GM12878 (cell line): ENCODE measurements around the gene ZDHHC5. TPM values are rescaled to one million over a fixed set of nuclear protein-coding genes. Genes with fewer than 3 reads are reported as not detected.
A peak's percentile ranks its signal among the peaks of the same experiment; 100 is the strongest.

Experiments used
- ATAC-seq: fragments of 200-7000 bp; cut with Tn5 transposase; 3 replicates; pipeline ENCODE4 v1.9.1; 2020; ENCODE audit warnings: mild to moderate bottlenecking, moderate library complexity
- BruUV-seq: library from RNA; stranded (reverse); fragments of 400-500 nt; replicated peaks from 2 replicates; lab custom pipeline; 2021; lab: Mats Ljungman, UMichigan
- CTCF ChIA-PET: fragments of 300-600 bp; sonication (Branson Sonifier 250); formaldehyde crosslinking; extraction: SDS; loops from one replicate; lab custom pipeline; 2021; ENCODE audit warnings: inconsistent platforms; lab: Yijun Ruan, JAX
- POLR2A ChIA-PET: fragments of 350-600 bp; formaldehyde crosslinking; extraction: SDS; loops from one replicate; lab custom pipeline; 2021; ENCODE audit warnings: inconsistent platforms; lab: Charles Lee
- RAD21 ChIA-PET: fragments of 300-600 bp; sonication (Branson Sonifier 250); formaldehyde crosslinking; loops from one replicate; lab custom pipeline; 2023; ENCODE audit warnings: antibody characterized with exemption; ENCODE audit not compliant: unreplicated experiment; lab: Charles Lee
- SMC1A ChIA-PET: fragments of 300-600 bp; sonication (Branson Sonifier 250); formaldehyde crosslinking; loops from one replicate; lab custom pipeline; 2023; ENCODE audit not compliant: unreplicated experiment, uncharacterized antibody; lab: Charles Lee
- DNase-seq: peaks from one replicate; pipeline ENCODE4 v3.0.0-alpha.2; 2011; ENCODE audit warnings: low read depth, low spot score
- FAIRE-seq: peaks from 3 replicates; lab custom pipeline; 2011; peaks lifted over from hg19 to GRCh38; lab: Jason Lieb, UNC
- H2AFZ ChIP-seq: 2 replicates; pipeline ENCODE4 v1.6.0; 2011; ENCODE audit warnings: low read depth, low read length, control low read depth; ENCODE audit not compliant: control insufficient read depth
- H3K27ac ChIP-seq: 2 replicates; pipeline ENCODE4 v1.5.1; 2011; ENCODE audit warnings: control low read depth; ENCODE audit not compliant: control insufficient read depth, insufficient read depth
- H3K27me3 ChIP-seq, 2 experiments: replicated peaks in 1 of 2; 2 replicates each; pipeline versions ENCODE4 v1.6.0 to v1.6.1; 2011; ENCODE audit warnings: low read length in 1 of 2; ENCODE audit not compliant: control insufficient read depth in 2 of 2, insufficient read depth in 2 of 2
- H3K36me3 ChIP-seq, 2 experiments: 2 replicates each; pipeline ENCODE4 v1.5.1; 2011; ENCODE audit warnings: low read length in 1 of 2; ENCODE audit not compliant: control insufficient read depth in 2 of 2, insufficient read depth in 2 of 2
- H3K4me1 ChIP-seq: 2 replicates; pipeline ENCODE4 v1.6.1; 2011; ENCODE audit warnings: mild to moderate bottlenecking, low read length, moderate library complexity, mixed read lengths; ENCODE audit not compliant: control insufficient read depth, insufficient read depth
- H3K4me2 ChIP-seq: 2 replicates; pipeline ENCODE4 v1.6.0; 2011; ENCODE audit warnings: control low read depth; ENCODE audit not compliant: control insufficient read depth, insufficient read depth
- H3K4me3 ChIP-seq: fragments of 200-600 bp; sonication (generic); 2 replicates; pipeline ENCODE4 v1.5.1; 2016
- H3K79me2 ChIP-seq: 2 replicates; pipeline ENCODE4 v1.6.0; 2011; ENCODE audit warnings: low read length; ENCODE audit not compliant: control insufficient read depth, insufficient read depth
- H3K9ac ChIP-seq: 2 replicates; pipeline ENCODE4 v1.8.0; 2011; ENCODE audit warnings: low read length, control low read depth, mixed read lengths; ENCODE audit not compliant: control insufficient read depth, insufficient read depth
- H3K9me3 ChIP-seq: replicated peaks from 3 replicates; pipeline ENCODE4 v1.5.1; 2011; ENCODE audit warnings: mild to moderate bottlenecking, low read length; ENCODE audit not compliant: control insufficient read depth, insufficient read depth
- H4K20me1 ChIP-seq: 2 replicates; pipeline ENCODE4 v1.6.0; 2011; ENCODE audit not compliant: control insufficient read depth, insufficient read depth
- CTCF ChIP-seq, 3 experiments: IDR thresholded peaks in 2 of 3; conservative IDR thresholded peaks in 1 of 3; 2 replicates each; pipeline ENCODE4 v1.5.1; 2011; ENCODE audit warnings: low read depth in 3 of 3, low read length in 3 of 3, mild to moderate bottlenecking in 3 of 3, control low read depth in 2 of 3, moderate library complexity in 2 of 3, inconsistent platforms in 1 of 3, mixed read lengths in 1 of 3; ENCODE audit not compliant: control insufficient read depth in 2 of 3, insufficient read depth in 1 of 3; ENCODE audit errors: extremely low read depth in 1 of 3
- EED ChIP-seq: sonication (generic); IDR thresholded peaks from 2 replicates; pipeline ENCODE4 v1.6.1; 2016; ENCODE audit warnings: antibody characterized with exemption, low read depth
- MXI1 ChIP-seq: fragments of 150-350 bp; IDR thresholded peaks from 2 replicates; pipeline ENCODE4 v1.6.1; 2011; ENCODE audit warnings: low read depth, mild to moderate bottlenecking, inconsistent platforms, low read length, improper control_type of control experiment
- MYB ChIP-seq: fragments of 150-350 bp; IDR thresholded peaks from 2 replicates; pipeline ENCODE4 v1.6.1; 2014; ENCODE audit warnings: mild to moderate bottlenecking, low read depth, low read length, borderline replicate concordance
- RAD21 ChIP-seq: IDR thresholded peaks from 2 replicates; pipeline ENCODE4 v1.6.1; 2011; ENCODE audit warnings: mild to moderate bottlenecking, low read depth, low read length, moderate library complexity; ENCODE audit not compliant: insufficient read depth
- RB1 ChIP-seq: fragments of 450-650 bp; formaldehyde crosslinking; IDR thresholded peaks from 2 replicates; pipeline ENCODE4 v1.6.1; 2017; ENCODE audit warnings: mild to moderate bottlenecking, borderline replicate concordance
- TAF1 ChIP-seq: IDR thresholded peaks from 2 replicates; pipeline ENCODE4 v1.6.1; 2011; ENCODE audit warnings: mild to moderate bottlenecking, low read depth, low read length, borderline replicate concordance
- WGBS: methylation state at CpG from one replicate; pipeline ENCODE4 v1.1.6; 2016; ENCODE audit warnings: low lambda C conversion rate; ENCODE audit not compliant: insufficient replicate concordance, insufficient coverage; ENCODE audit errors: missing lambda C conversion rate; 5-methylcytosine and 5-hydroxymethylcytosine counted together
- in situ Hi-C: fragments of 300-500 bp; cut with MboI; formaldehyde crosslinking; loops from 9 replicates; pipeline ENCODE4 v1.14.3; 2018; ENCODE audit warnings: mixed read lengths
- intact Hi-C: fragments of 100-400 bp; cut with micrococcal nuclease; formaldehyde crosslinking; loops from one replicate; pipeline ENCODE4 v1.14.2; 2022; ENCODE audit not compliant: unreplicated experiment
- polyA plus RNA-seq, 11 experiments: library from polyadenylated mRNA; depleted of rRNA in 4 of 11; unstranded in 6 of 11; stranded (reverse) in 5 of 11; fragments of >200 nt; fragmentation: Nextera tagmentation in 4 of 11; fragmentation: Illumina TruSeq in 1 of 11; extraction: Ambion mirVana in 4 of 11; extraction: Trizol in 1 of 11; gene quantifications; 1 replicate in 1 of 11; 2 replicates in 10 of 11; pipeline versions ENCODE4 v1.2.1 to v1.2.3, GENCODE V29; 2011 to 2016; ENCODE audit warnings: inconsistent platforms in 2 of 11, missing spikeins in 2 of 11, low read depth in 1 of 11
- total RNA-seq, 4 experiments: library from RNA; depleted of rRNA in 3 of 4; stranded (reverse); fragments of >200 nt in 3 of 4; fragmentation: Illumina TruSeq in 1 of 4; extraction: Trizol in 1 of 4; gene quantifications; 2 replicates each; pipeline versions ENCODE4 v1.2.1 to v1.2.3, GENCODE V29; 2013 to 2021

ZDHHC5 gene
- total and polyA plus RNA-seq, 10 of the 15 experiments (the other 5 are each of a cell fraction or from before 2014, with no cell fraction given), result 3.9 to 61.3 (median 37.6) TPM

GRCh38 chr11:57674251-57674650 is 6.3 kb downstream of the ZDHHC5 start:
- peaks cover 5 to 25% of the 10 kb centered on the region in 2 experiments for H3K36me3 ChIP-seq
- no TSS peak for BruUV-seq
- TF ChIP-seq RB1 (no peak), MXI1 (no peak)
- H4K20me1 ChIP-seq, result peaks cover 7% of the 10 kb centered on the region; the same call in 1 of the 2 replicates
- peaks cover 4% of the 10 kb centered on the region for H3K4me1 ChIP-seq
- ChIA-PET POLR2A (interaction anchor here (0.6 to 0.9 kb wide), 2 partner anchors 14 to 160 kb away, joined by 3 to 4 read pairs; no protein-coding TSS in a partner anchor), RAD21 (interaction anchor here (0.6 to 3.3 kb wide), 4 partner anchors 36 to 902 kb away, joined by 3 to 11 read pairs (median 4); no protein-coding TSS in a partner anchor), CTCF (interaction anchor here (0.8 to 1.0 kb wide), 3 partner anchors 12 to 126 kb away, joined by 3 read pairs; no protein-coding TSS in a partner anchor), SMC1A (interaction anchor here (1.3 to 2.4 kb wide), 2 partner anchors 14 to 126 kb away, joined by 4 to 16 read pairs; no protein-coding TSS in a partner anchor)
- no peaks in the 10 kb centered on the region for H3K9me3 ChIP-seq
- no peak overlapping the region for H3K9ac ChIP-seq
- DNase-seq, result no peak
- no peak for ATAC-seq
- no peak for FAIRE-seq
- intact Hi-C loops (no loop called here), in situ Hi-C loops (no loop called here)
- peaks cover 80% of the 10 kb centered on the region for H3K79me2 ChIP-seq
- H3K27me3 ChIP-seq, result no peaks in the 10 kb centered on the region
- no peak overlapping the region for H2AFZ ChIP-seq
- H3K27ac ChIP-seq, result no peak overlapping the region
- peak overlapping the region; percentile 50 for H3K4me2 ChIP-seq
- H3K4me3 ChIP-seq, result no peak overlapping the region; the same call in 1 of the 2 replicates

GRCh38 chr11:57675176-57675941 is 7.4 kb downstream of the ZDHHC5 start:
- in situ Hi-C loops (no loop called here), intact Hi-C loops (no loop called here)
- no peak overlapping the region for H3K9ac ChIP-seq
- H3K4me1 ChIP-seq, result peaks cover 9% of the 10 kb centered on the region; the same call in 1 of the 2 replicates
- peaks cover 77% of the 10 kb centered on the region for H3K79me2 ChIP-seq
- H3K27me3 ChIP-seq, result no peaks in the 10 kb centered on the region
- DNase-seq (no peak), FAIRE-seq (no peak), ATAC-seq (peak; percentile 54)
- no TSS peak for BruUV-seq
- H4K20me1 ChIP-seq, result peaks cover 7% of the 10 kb centered on the region; the same call in 1 of the 2 replicates
- CTCF ChIA-PET, result interaction anchor here (0.9 to 3.5 kb wide), 9 partner anchors 10 to 149 kb away, joined by 3 to 22 read pairs (median 4); no protein-coding TSS in a partner anchor
- no peaks in the 10 kb centered on the region for H3K9me3 ChIP-seq
- POLR2A ChIA-PET, result interaction anchor here (0.6 to 1.2 kb wide), 3 partner anchors 17 to 89 kb away, joined by 3 to 5 read pairs (median 3); partner anchors contain the start of gene CLP1
- RAD21 ChIA-PET, result interaction anchor here (0.8 to 2.4 kb wide), 6 partner anchors 9 to 125 kb away, joined by 3 to 10 read pairs (median 3); partner anchors contain the start of gene SELENOH
- 0 out of 2 replicates have a peak overlapping the region, but pooled peaks have one; percentile 24 for H3K27ac ChIP-seq
- no peak overlapping the region for H2AFZ ChIP-seq
- TF ChIP-seq EED, result no peak
- TF ChIP-seq MYB, result no peak
- TF ChIP-seq RAD21, result 0 out of 2 replicates have a peak, but pooled peaks have one; percentile 15
- peak in 2 of 3 experiments; percentile 18 to 42; a peak in 2 of 6 replicates for TF ChIP-seq CTCF (IDR thresholded peaks at IDR 0.05 in 2 of 3, conservative IDR thresholded peaks at IDR 0.05 in 1 of 3; ENCODE audit: control insufficient read depth in 2 of 3, extremely low read depth in 1 of 3, insufficient read depth in 1 of 3, low read depth in 3 of 3, low read length in 3 of 3)
- no peak for TF ChIP-seq TAF1
- SMC1A ChIA-PET, result interaction anchor here (0.6 to 2.4 kb wide), 12 partner anchors 9 to 133 kb away, joined by 3 to 16 read pairs (median 4); no protein-coding TSS in a partner anchor
- 32% methylated on average over 3 of the region's 3 CpGs for WGBS
- H3K36me3 ChIP-seq, result peaks cover 5 to 25% of the 10 kb centered on the region in 2 experiments
- H3K4me3 ChIP-seq, result peak overlapping the region; percentile 16; the same call in 1 of the 2 replicates
- peak overlapping the region; percentile 66 for H3K4me2 ChIP-seq
